GM18873 (cell line): ENCODE results near the gene MRPL40.

ENCODE experiments used
- ATAC-seq: cut with Tn5 transposase; IDR thresholded peaks from one replicate; pipeline ENCODE4 v1.9.1; 2021; ENCODE audit warnings: mild to moderate bottlenecking, moderate library complexity, moderate number of reproducible peaks; ENCODE audit not compliant: unreplicated experiment, low FRiP score

Gene MRPL40

DNA sequence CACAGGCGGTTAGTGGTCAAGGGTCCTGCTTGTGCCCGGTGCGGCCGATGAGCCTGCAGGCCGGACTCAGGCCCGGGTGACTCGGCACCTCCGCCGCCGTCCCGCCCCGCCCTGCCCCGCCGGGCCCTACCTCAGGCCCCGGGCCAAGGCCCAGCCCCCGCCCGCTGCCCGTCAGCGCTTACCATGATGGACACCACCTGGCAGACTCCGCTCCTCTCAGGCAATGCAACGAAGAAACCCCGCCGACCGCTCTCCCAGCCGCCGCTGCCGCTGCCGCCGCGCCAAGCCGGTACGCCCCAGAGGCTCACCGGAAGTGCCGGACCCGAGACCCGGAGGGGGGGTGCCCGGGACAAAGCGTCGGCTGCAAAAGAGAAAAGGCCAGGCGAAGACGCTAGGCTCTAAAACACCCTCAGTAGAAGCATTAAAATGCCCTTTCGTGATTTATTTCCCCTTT lies 46.6 kb downstream of the MRPL40 start, which contains the start of gene UFD1:
UFD1 (minus strand) TSS at position 293 of the 454 bp plus-strand sequence; CDS start at position 185, 108 bp downstream.
- ATAC-seq = peak; percentile 33

- peak; percentile 70 for ATAC-seq
Measured at GRCh38 chr22:19479355-19480172, 47.2 kb downstream of the MRPL40 start, which contains the start of gene CDC45. Gene CDC45 (plus strand): TSS chr22:19479920. CDS start chr22:19479969, 49 bp downstream.

- no peak for ATAC-seq
Measured at GRCh38 chr22:19480173-19480568, 47.8 kb downstream of the MRPL40 start.

GRCh38 chr22:19480789-19481188 lies 48.4 kb downstream of the MRPL40 start:
- ATAC-seq = no peak

GRCh38 chr22:19482297-19482696 lies 50.0 kb downstream of the MRPL40 start:
- ATAC-seq = no peak

DNA sequence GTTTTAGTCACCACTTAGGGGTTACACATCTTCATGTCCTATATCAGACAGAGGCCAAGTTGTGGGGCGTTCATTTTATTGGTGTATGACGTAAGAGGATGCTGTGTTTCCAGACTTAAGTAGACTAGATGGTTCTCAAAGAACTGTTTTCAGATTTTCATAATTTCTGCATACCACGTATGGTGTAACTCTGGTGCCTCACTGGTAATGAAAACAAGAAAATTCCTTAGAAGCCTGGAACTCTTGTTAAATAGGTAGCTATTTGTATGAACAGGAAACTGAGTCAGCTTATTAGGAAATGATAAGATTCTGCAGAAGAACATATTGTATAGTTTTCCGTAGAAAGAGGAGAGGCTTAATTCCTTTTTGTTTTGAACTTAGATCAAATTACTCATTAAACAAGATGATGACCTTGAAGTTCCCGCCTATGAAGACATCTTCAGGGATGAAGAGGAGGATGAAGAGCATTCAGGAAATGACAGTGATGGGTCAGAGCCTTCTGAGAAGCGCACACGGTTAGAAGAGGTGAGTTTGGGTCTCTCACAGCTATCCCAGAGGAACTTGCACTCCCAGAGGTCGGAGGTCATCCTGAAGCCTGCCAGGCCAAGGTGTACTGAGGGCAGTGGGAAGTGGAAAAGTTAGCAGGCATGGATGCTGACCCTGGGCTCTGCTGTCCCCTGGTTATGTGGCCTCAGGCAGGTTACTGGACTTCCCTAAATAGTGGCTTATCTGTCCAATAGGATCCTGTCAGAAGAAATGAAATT lies 51.3 kb downstream of the MRPL40 start:
- no peak for ATAC-seq
